BLaER1 treated with 17β-estradiol and CSF1 and Interleukin-3, amounts not matched to agents 10 nM and 100 nM (cell line): ENCODE measurements around the gene BRF1.

Source experiments
- H3K27ac ChIP-seq, 11 experiments: shearing (Covaris generic); formaldehyde crosslinking; 2 replicates each; pipeline ENCODE4 v1.8.1; 2022
- H3K27me3 ChIP-seq, 11 experiments: shearing (Covaris generic); formaldehyde crosslinking; 2 replicates each; pipeline ENCODE4 v1.8.1; 2022
- H3K36me3 ChIP-seq, 11 experiments: shearing (Covaris generic); formaldehyde crosslinking; 2 replicates each; pipeline ENCODE4 v1.8.1; 2022
- H3K4me1 ChIP-seq, 10 experiments: shearing (Covaris generic); formaldehyde crosslinking; 2 replicates each; pipeline ENCODE4 v1.8.1; 2022
- H3K4me2 ChIP-seq, 11 experiments: shearing (Covaris generic); formaldehyde crosslinking; 2 replicates each; pipeline ENCODE4 v1.8.1; 2022
- H3K4me3 ChIP-seq, 10 experiments: shearing (Covaris generic); formaldehyde crosslinking; 2 replicates each; pipeline ENCODE4 v1.8.1; 2022
- H3K9ac ChIP-seq, 11 experiments: shearing (Covaris generic); formaldehyde crosslinking; 2 replicates each; pipeline ENCODE4 v1.8.1; 2022
- H3K9me3 ChIP-seq, 11 experiments: shearing (Covaris generic); formaldehyde crosslinking; replicated peaks in 1 of 11; 2 replicates each; pipeline ENCODE4 v1.8.1; 2022
- H4K20me1 ChIP-seq, 11 experiments: shearing (Covaris generic); formaldehyde crosslinking; 2 replicates each; pipeline ENCODE4 v1.8.1; 2022
- Cebpa-rat ChIP-seq, 11 experiments: shearing (Covaris generic); IDR thresholded peaks; 2 replicates each; pipeline ENCODE4 v1.8.1; 2022

BRF1 gene

DNA sequence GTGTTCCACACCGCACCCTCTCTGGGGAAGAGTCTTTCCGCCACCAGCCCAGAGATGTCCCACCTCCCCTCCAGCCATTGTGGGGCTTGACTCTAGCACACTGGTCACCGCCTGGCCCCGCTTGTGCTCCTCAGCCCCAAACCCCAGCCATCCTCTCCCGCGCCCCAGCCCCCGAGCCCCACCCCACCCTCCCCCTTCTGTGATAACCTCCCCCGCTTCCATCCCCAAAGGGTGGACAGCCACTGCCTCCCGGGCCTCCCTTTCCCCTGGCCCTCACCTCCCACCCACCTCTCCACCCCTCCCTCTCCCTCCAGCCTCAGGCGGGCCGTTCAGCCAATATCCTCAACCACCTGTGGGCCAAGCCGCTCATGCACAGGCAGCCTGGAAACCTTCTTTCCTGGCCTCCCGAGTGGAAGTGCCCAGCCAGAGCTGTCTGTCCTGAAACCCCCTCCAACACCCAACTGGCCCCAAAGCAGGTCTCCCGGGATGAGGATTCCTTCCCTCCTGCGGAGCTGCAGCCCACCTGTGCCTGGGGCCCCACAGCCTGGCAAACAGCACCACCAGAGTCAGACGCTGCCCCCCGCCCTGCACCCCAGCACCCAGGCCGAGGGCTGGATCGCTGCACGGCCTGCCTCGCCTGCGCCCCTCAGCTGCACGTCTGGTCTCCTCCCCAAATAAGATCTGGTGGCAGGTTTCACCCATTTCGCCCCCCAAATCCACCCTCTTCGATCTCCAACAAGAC, 92.6 kb downstream of the BRF1 start:
- peak overlapping the region in 8 of 11 experiments; percentile 33 to 86 (median 67); a peak in 14 of 22 replicates for H3K4me2 ChIP-seq
- no peaks in the 10 kb centered on the region for H3K9me3 ChIP-seq
- H4K20me1 ChIP-seq: peaks cover 19 to 94% (median 66%) of the 10 kb centered on the region in 11 experiments; a peak in 21 of 22 replicates
- H3K4me1 ChIP-seq: peaks cover 2 to 95% (median 81%) of the 10 kb centered on the region in 10 experiments; a peak in 18 of 20 replicates
- peaks cover 12 to 38% (median 16%) of the 10 kb centered on the region in 11 experiments; a peak in 18 of 22 replicates for H3K36me3 ChIP-seq
- H3K27ac ChIP-seq: no peak overlapping the region
- no peak for TF ChIP-seq Cebpa-rat (IDR thresholded peaks at IDR 0.05)
- H3K27me3 ChIP-seq: peaks cover 0 to 21% (median 0%) of the 10 kb centered on the region in 11 experiments; a peak in 5 of 22 replicates
- H3K4me3 ChIP-seq: no peak overlapping the region
- peak overlapping the region in 2 of 11 experiments; percentile 58 to 62; a peak in 3 of 22 replicates for H3K9ac ChIP-seq

DNA sequence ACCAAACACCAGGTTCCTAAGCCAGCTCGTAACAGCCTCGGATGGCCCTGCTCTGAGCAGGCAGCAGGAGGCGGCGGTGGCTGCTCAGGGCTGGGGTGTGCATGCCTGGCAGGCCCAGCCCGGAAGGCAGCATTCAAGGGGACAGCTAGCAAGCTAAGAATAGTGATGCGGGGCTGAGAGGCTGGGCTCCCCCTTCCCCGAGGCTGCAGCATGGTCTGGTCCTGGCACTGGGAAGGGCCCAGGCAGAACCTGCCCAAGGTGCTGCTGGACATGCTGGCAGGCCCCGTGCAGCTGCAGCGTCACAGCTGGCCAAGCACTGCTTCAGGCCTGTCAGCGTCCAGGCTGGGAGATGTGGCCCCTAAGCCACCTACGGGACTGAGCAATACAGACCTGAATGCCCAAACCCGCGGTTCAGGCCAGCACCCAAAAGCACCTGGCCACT, 93.3 kb downstream of the BRF1 start:
- H3K4me1 ChIP-seq: peaks cover 8 to 95% (median 81%) of the 10 kb centered on the region in 10 experiments
- no peaks in the 10 kb centered on the region for H3K9me3 ChIP-seq
- H3K36me3 ChIP-seq: peaks cover 12 to 32% (median 16%) of the 10 kb centered on the region in 11 experiments; a peak in 18 of 22 replicates
- no peak for TF ChIP-seq Cebpa-rat (IDR thresholded peaks at IDR 0.05)
- H3K4me2 ChIP-seq: peak overlapping the region in 5 of 11 experiments; percentile 2 to 31 (median 4); a peak in 4 of 22 replicates
- no peak overlapping the region for H3K4me3 ChIP-seq
- no peak overlapping the region for H3K9ac ChIP-seq
- no peak overlapping the region for H3K27ac ChIP-seq
- H3K27me3 ChIP-seq: peaks cover 0 to 21% (median 0%) of the 10 kb centered on the region in 11 experiments; a peak in 4 of 22 replicates
- H4K20me1 ChIP-seq: peaks cover 12 to 94% (median 64%) of the 10 kb centered on the region in 11 experiments; a peak in 21 of 22 replicates

DNA sequence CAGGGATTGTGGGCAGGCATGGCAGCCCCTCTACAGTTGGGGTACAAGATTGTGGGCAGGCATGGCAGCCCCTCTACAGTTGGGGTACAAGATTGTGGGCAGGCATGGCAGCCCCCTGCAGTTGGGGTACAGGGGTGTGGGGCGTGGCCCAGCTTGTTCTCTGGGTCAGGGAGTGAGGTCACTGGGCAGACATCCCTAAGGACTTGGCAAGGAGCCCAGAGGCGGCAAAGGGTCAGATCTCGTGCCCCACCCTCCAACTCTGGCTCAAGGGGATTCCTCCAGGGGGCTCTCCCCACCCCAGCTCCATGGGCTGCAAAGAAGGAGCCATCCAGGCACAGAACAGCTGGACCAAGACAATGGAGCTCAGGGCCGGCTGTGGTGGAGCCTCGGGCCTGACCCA, 93.9 kb downstream of the BRF1 start:
- peaks cover 12 to 30% (median 15%) of the 10 kb centered on the region in 11 experiments; a peak in 18 of 22 replicates for H3K36me3 ChIP-seq
- H3K4me2 ChIP-seq: peak overlapping the region in 6 of 11 experiments; percentile 1 to 31 (median 4); a peak in 6 of 22 replicates
- no peak overlapping the region for H3K27ac ChIP-seq
- H3K4me3 ChIP-seq: no peak overlapping the region
- H3K4me1 ChIP-seq: peaks cover 15 to 95% (median 81%) of the 10 kb centered on the region in 10 experiments
- H4K20me1 ChIP-seq: peaks cover 6 to 93% (median 63%) of the 10 kb centered on the region in 11 experiments; a peak in 20 of 22 replicates
- H3K27me3 ChIP-seq: peaks cover 0 to 21% (median 0%) of the 10 kb centered on the region in 11 experiments; a peak in 4 of 22 replicates
- TF ChIP-seq Cebpa-rat (IDR thresholded peaks at IDR 0.05): no peak
- no peak overlapping the region for H3K9ac ChIP-seq
- no peaks in the 10 kb centered on the region for H3K9me3 ChIP-seq

GRCh38 chr14:105205673-105206208, 95.1 kb downstream of the BRF1 start:
- H3K27me3 ChIP-seq: peaks cover 0 to 21% (median 0%) of the 10 kb centered on the region in 11 experiments; a peak in 4 of 22 replicates
- H3K4me2 ChIP-seq: peak overlapping the region in 9 of 11 experiments; percentile 31 to 82 (median 65); a peak in 15 of 22 replicates
- no peak for TF ChIP-seq Cebpa-rat (IDR thresholded peaks at IDR 0.05)
- peak overlapping the region in 2 of 11 experiments; percentile 12 to 24; a peak in 1 of 22 replicates for H3K9ac ChIP-seq
- H3K27ac ChIP-seq: no peak overlapping the region
- H4K20me1 ChIP-seq: peaks cover 0 to 86% (median 58%) of the 10 kb centered on the region in 11 experiments; a peak in 19 of 22 replicates
- H3K36me3 ChIP-seq: peaks cover 11 to 19% (median 13%) of the 10 kb centered on the region in 11 experiments; a peak in 18 of 22 replicates
- H3K4me1 ChIP-seq: peaks cover 26 to 95% (median 82%) of the 10 kb centered on the region in 10 experiments
- no peak overlapping the region for H3K4me3 ChIP-seq
- no peaks in the 10 kb centered on the region for H3K9me3 ChIP-seq

- Histone ChIP-seq H4K20me1 (peaks cover 0 to 88% (median 58%) of the 10 kb centered on the region in 11 experiments; a peak in 19 of 22 replicates), H3K36me3 (peaks cover 9 to 14% (median 10%) of the 10 kb centered on the region in 11 experiments; a peak in 18 of 22 replicates), H3K4me2 (peak overlapping the region in 10 of 11 experiments; percentile 31 to 82 (median 62); a peak in 18 of 22 replicates), H3K9ac (peak overlapping the region in 3 of 11 experiments; percentile 3 to 24 (median 12); a peak in 3 of 22 replicates), H3K9me3 (no peaks in the 10 kb centered on the region), H3K27me3 (peaks cover 0 to 21% (median 0%) of the 10 kb centered on the region in 11 experiments; a peak in 4 of 22 replicates), H3K4me1 (peaks cover 32 to 98% (median 88%) of the 10 kb centered on the region in 10 experiments), H3K4me3 (no peak overlapping the region), H3K27ac (no peak overlapping the region)
- no peak for TF ChIP-seq Cebpa-rat (IDR thresholded peaks at IDR 0.05)
Observed at GRCh38 chr14:105204931-105205672, 95.7 kb downstream of the BRF1 start.

DNA sequence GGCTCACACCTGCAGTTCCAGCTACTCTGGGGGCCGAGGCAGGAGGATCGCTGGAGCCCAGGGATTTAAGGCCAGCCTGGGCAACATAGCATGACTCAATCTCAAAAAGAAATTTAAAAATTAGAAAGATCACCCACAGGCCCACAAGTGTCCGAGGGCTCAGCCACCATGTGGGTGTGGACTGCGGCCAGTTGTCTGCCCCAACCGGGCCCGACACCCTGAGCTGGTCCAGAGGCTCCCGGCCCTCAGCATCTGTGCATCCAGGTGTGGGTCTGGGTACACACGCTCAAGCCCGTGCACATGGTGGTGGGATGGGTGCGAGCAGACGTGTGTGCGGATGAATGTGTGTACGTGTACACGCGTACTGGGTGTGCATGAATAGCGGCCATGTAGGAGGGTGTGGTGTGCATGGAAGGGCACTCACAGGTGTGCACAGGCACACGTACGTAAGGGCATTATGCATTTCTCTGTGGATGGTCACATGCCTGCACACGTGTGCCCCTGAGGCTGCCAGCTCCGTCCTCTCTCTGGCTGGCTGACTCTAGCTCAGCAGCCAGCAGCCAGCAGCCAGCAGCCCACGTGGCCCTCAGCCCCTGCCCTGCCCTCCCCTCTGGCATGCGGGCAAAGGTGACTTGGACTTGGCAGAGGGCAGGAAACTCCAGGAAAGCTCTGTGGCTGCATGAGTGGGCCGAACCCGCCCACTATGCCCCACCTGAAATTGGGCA, 96.4 kb downstream of the BRF1 start:
- Histone ChIP-seq H3K4me2 (peak overlapping the region in 9 of 11 experiments; percentile 31 to 82 (median 65); a peak in 17 of 22 replicates), H4K20me1 (peaks cover 0 to 88% (median 58%) of the 10 kb centered on the region in 11 experiments; a peak in 19 of 22 replicates), H3K36me3 (peaks cover 1 to 7% (median 3%) of the 10 kb centered on the region in 11 experiments; a peak in 12 of 22 replicates), H3K27me3 (peaks cover 0 to 21% (median 0%) of the 10 kb centered on the region in 11 experiments; a peak in 4 of 22 replicates), H3K4me1 (peaks cover 40 to 98% (median 92%) of the 10 kb centered on the region in 10 experiments), H3K4me3 (no peak overlapping the region), H3K27ac (no peak overlapping the region), H3K9me3 (no peaks in the 10 kb centered on the region), H3K9ac (peak overlapping the region in 3 of 11 experiments; percentile 3 to 25 (median 20); a peak in 2 of 22 replicates)
- no peak for TF ChIP-seq Cebpa-rat (IDR thresholded peaks at IDR 0.05)

DNA sequence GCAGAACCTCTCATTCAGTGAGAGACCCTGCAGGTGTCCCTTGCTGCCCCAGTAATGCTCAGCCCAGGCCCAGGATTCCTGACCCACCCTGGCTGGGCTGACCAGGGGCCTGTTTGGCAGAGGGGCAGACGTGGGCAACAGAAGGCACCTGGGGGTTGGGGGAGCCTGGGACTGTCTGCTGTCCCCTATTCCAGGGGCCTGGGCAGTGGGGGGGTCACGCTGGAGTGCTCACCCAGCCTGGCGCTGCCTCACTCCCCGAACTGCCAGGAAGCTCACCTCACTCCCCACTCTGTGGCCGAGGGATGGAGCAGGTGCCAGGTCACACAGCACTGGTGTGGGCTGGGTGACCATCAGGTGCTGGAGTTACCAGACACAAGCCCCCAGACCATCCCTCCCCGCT, 97.1 kb downstream of the BRF1 start:
- no peak overlapping the region for H3K4me3 ChIP-seq
- H3K4me2 ChIP-seq: peak overlapping the region in 8 of 11 experiments; percentile 37 to 82 (median 66); a peak in 15 of 22 replicates
- H3K36me3 ChIP-seq: no peaks in the 10 kb centered on the region; a peak in 1 of 22 replicates
- H3K4me1 ChIP-seq: peaks cover 46 to 98% (median 92%) of the 10 kb centered on the region in 10 experiments
- no peak for TF ChIP-seq Cebpa-rat (IDR thresholded peaks at IDR 0.05)
- H4K20me1 ChIP-seq: peaks cover 0 to 83% (median 57%) of the 10 kb centered on the region in 11 experiments; a peak in 19 of 22 replicates
- H3K27me3 ChIP-seq: peaks cover 0 to 21% (median 0%) of the 10 kb centered on the region in 11 experiments; a peak in 4 of 22 replicates
- no peak overlapping the region for H3K27ac ChIP-seq
- no peaks in the 10 kb centered on the region for H3K9me3 ChIP-seq
- peak overlapping the region in 3 of 11 experiments; percentile 18 to 25 (median 20); a peak in 2 of 22 replicates for H3K9ac ChIP-seq
